VCaP (cell line): Measurements from ENCODE around the gene PMEL.
A peak's percentile ranks its signal among the peaks of the same experiment; 100 is the strongest.
"Not testable (repeated sequence)": the region's sequence is repeated elsewhere in the genome, so short reads cannot be mapped to it uniquely, and the experiment has no call there.

Experiments
- H3K27ac ChIP-seq: fragments of 450-650 bp; 2 replicates; pipeline ENCODE4 v1.5.1; 2017
- CTCF ChIP-seq: fragments of 450-650 bp; conservative IDR thresholded peaks from 2 replicates; pipeline ENCODE4 v1.5.1; 2017; ENCODE audit warnings: mild to moderate bottlenecking, moderate library complexity

The PMEL gene

GRCh38 chr12:55929306-55929791 lies 36.5 kb downstream of the PMEL start:
- no peak for TF ChIP-seq CTCF
- H3K27ac ChIP-seq = peak overlapping the region; percentile 100

- TF ChIP-seq CTCF = no peak
- H3K27ac ChIP-seq = peak within 1 kb of the TSS; percentile 100
These were observed 38.0 kb downstream of the PMEL start, which contains the start of gene PYM1 for GRCh38 chr12:55927588-55928502. Gene PYM1 (minus strand): TSS chr12:55927894. CDS start chr12:55927761, 133 bp downstream.

GRCh38 chr12:55926738-55927587 lies 38.9 kb downstream of the PMEL start:
- H3K27ac ChIP-seq = peak overlapping the region; percentile 100
- TF ChIP-seq CTCF = peak; percentile 85

GRCh38 chr12:55925870-55926737 lies 39.7 kb downstream of the PMEL start:
- no peak for TF ChIP-seq CTCF
- peak overlapping the region; percentile 100 for H3K27ac ChIP-seq

GRCh38 chr12:55925371-55925770 lies 40.5 kb downstream of the PMEL start:
- no peak for TF ChIP-seq CTCF
- H3K27ac ChIP-seq = peak overlapping the region; percentile 100

GRCh38 chr12:55923648-55924047 lies 42.2 kb downstream of the PMEL start:
- not testable (repeated sequence) for H3K27ac ChIP-seq

GRCh38 chr12:55922126-55922525 lies 43.7 kb downstream of the PMEL start:
- peak overlapping the region; percentile 81 for H3K27ac ChIP-seq
- no peak for TF ChIP-seq CTCF

- peak overlapping the region; percentile 81; the same call in 1 of the 2 replicates for H3K27ac ChIP-seq
These were observed 46.8 kb downstream of the PMEL start for GRCh38 chr12:55919032-55919431.
